Trophoblast cell (in vitro differentiated cells and primary cell): Measurements from ENCODE around the gene FKBP7.
"Not testable (repeated sequence)": the region's sequence is repeated elsewhere in the genome, so short reads cannot be mapped to it uniquely, and the experiment has no call there.

Experiments used
- DNase-seq, 2 donors: peaks; one replicate each; pipeline ENCODE4 v3.0.0-alpha.2; 2016
- H2AFZ ChIP-seq: 2 replicates; pipeline ENCODE4 v1.6.1; 2013; ENCODE audit warnings: low read length, moderate library complexity, mild to moderate bottlenecking; ENCODE audit not compliant: insufficient read depth, poor library complexity
- H2AK5ac ChIP-seq: 2 replicates; pipeline ENCODE4 v1.6.1; 2013; ENCODE audit warnings: mild to moderate bottlenecking, low read length
- H2BK120ac ChIP-seq: 2 replicates; pipeline ENCODE4 v1.6.1; 2013; ENCODE audit warnings: low read length, mild to moderate bottlenecking, moderate library complexity; ENCODE audit not compliant: insufficient read depth, poor library complexity
- H2BK12ac ChIP-seq: 2 replicates; pipeline ENCODE4 v1.6.1; 2013; ENCODE audit warnings: mild to moderate bottlenecking, low read length, moderate library complexity
- H2BK5ac ChIP-seq: 2 replicates; pipeline ENCODE4 v1.6.1; 2013; ENCODE audit warnings: low read length, low read depth, moderate library complexity, mild to moderate bottlenecking; ENCODE audit not compliant: poor library complexity
- H3K14ac ChIP-seq: 2 replicates; pipeline ENCODE4 v1.6.1; 2013; ENCODE audit warnings: mild to moderate bottlenecking, low read length
- H3K18ac ChIP-seq: 2 replicates; pipeline ENCODE4 v1.6.1; 2013; ENCODE audit warnings: mild to moderate bottlenecking, low read length
- H3K23ac ChIP-seq: 2 replicates; pipeline ENCODE4 v1.6.1; 2013; ENCODE audit warnings: low read length
- H3K27ac ChIP-seq: 2 replicates; pipeline ENCODE4 v1.5.1; 2013; ENCODE audit warnings: low read depth, mild to moderate bottlenecking, inconsistent platforms, low read length, moderate library complexity
- H3K27me3 ChIP-seq: 2 replicates; pipeline ENCODE4 v1.6.1; 2013; ENCODE audit warnings: inconsistent platforms, mild to moderate bottlenecking, low read length, moderate library complexity; ENCODE audit not compliant: insufficient read depth
- H3K36me3 ChIP-seq, 2 experiments: 1 replicate in 1 of 2; 2 replicates in 1 of 2; pipeline ENCODE4 v1.6.1; 2013; ENCODE audit warnings: low read length in 2 of 2, mild to moderate bottlenecking in 2 of 2, moderate library complexity in 1 of 2; ENCODE audit not compliant: insufficient read depth in 2 of 2, control insufficient read depth in 1 of 2
- H3K4ac ChIP-seq: 2 replicates; pipeline ENCODE4 v1.6.1; 2013; ENCODE audit warnings: low read depth, mild to moderate bottlenecking, low read length, moderate library complexity
- H3K4me1 ChIP-seq, 2 experiments: 1 replicate in 1 of 2; 2 replicates in 1 of 2; pipeline ENCODE4 v1.6.1; 2013; ENCODE audit warnings: low read length in 2 of 2, mild to moderate bottlenecking in 2 of 2, moderate library complexity in 1 of 2; ENCODE audit not compliant: insufficient read depth in 2 of 2, control insufficient read depth in 1 of 2
- H3K4me2 ChIP-seq: 2 replicates; pipeline ENCODE4 v1.6.1; 2013; ENCODE audit warnings: inconsistent platforms, mild to moderate bottlenecking, low read length, moderate library complexity
- H3K4me3 ChIP-seq: 2 replicates; pipeline ENCODE4 v1.5.1; 2013; ENCODE audit warnings: mild to moderate bottlenecking, low read depth, low read length, inconsistent platforms
- H3K79me1 ChIP-seq: one replicate; pipeline ENCODE4 v1.6.1; 2013; ENCODE audit warnings: low read length
- H3K79me2 ChIP-seq: 2 replicates; pipeline ENCODE4 v1.6.1; 2013; ENCODE audit warnings: low read length, mild to moderate bottlenecking; ENCODE audit not compliant: control insufficient read depth, insufficient read depth, poor library complexity
- H3K9ac ChIP-seq: 2 replicates; pipeline ENCODE4 v1.6.1; 2013; ENCODE audit warnings: mild to moderate bottlenecking, low read length
- H3K9me3 ChIP-seq: 2 replicates; pipeline ENCODE4 v1.6.1; 2013; ENCODE audit warnings: low read depth, mild to moderate bottlenecking, control low read depth, inconsistent platforms, low read length; ENCODE audit not compliant: insufficient read depth
- H4K12ac ChIP-seq: 2 replicates; pipeline ENCODE4 v1.6.1; 2013; ENCODE audit warnings: low read depth, mild to moderate bottlenecking, low read length, moderate library complexity
- H4K8ac ChIP-seq: 2 replicates; pipeline ENCODE4 v1.6.1; 2013; ENCODE audit warnings: low read depth, mild to moderate bottlenecking, low read length, moderate library complexity
- H4K91ac ChIP-seq: one replicate; pipeline ENCODE4 v1.6.1; 2013; ENCODE audit warnings: low read depth, mild to moderate bottlenecking, low read length, moderate library complexity
- WGBS: extraction: QIAGEN DNeasy Blood & Tissue Kit; methylation state at CpG from one replicate; pipeline ENCODE4 v1.1.7; 2013; ENCODE audit warnings: missing lambda C conversion rate; ENCODE audit not compliant: insufficient read length, insufficient coverage; ENCODE audit errors: extremely low coverage; 5-methylcytosine and 5-hydroxymethylcytosine counted together

FKBP7 gene

GRCh38 chr2:178473931-178474330 lies 4.5 kb downstream of the FKBP7 start:
- no CpG with 5 or more reads among the region's 4 CpGs for WGBS
- H3K9me3 ChIP-seq: no peaks in the 10 kb centered on the region
- H3K4ac ChIP-seq: no peak overlapping the region
- no peaks in the 10 kb centered on the region for H3K79me2 ChIP-seq
- no peaks in the 10 kb centered on the region for H3K27me3 ChIP-seq
- no peak overlapping the region for H3K23ac ChIP-seq
- H2BK5ac ChIP-seq: no peak overlapping the region
- no peak overlapping the region for H3K4me3 ChIP-seq
- H2BK120ac ChIP-seq: no peak overlapping the region
- H3K9ac ChIP-seq: no peak overlapping the region
- no peak overlapping the region for H3K18ac ChIP-seq
- H4K8ac ChIP-seq: no peak overlapping the region
- H2AFZ ChIP-seq: no peak overlapping the region
- no peaks in the 10 kb centered on the region for H3K36me3 ChIP-seq
- H4K12ac ChIP-seq: no peak overlapping the region
- no peaks in the 10 kb centered on the region for H3K4me1 ChIP-seq
- no peak overlapping the region for H3K27ac ChIP-seq
- no peaks in the 10 kb centered on the region for H3K79me1 ChIP-seq
- no peak overlapping the region for H2BK12ac ChIP-seq
- H3K14ac ChIP-seq: no peak overlapping the region
- no peak overlapping the region for H3K4me2 ChIP-seq
- no peak overlapping the region for H2AK5ac ChIP-seq
- DNase-seq: no peak
- no peak overlapping the region for H4K91ac ChIP-seq

- Histone ChIP-seq H4K12ac (no peak overlapping the region), H3K9me3 (no peaks in the 10 kb centered on the region), H3K9ac (no peak overlapping the region), H3K23ac (no peak overlapping the region), H3K4ac (no peak overlapping the region), H2AFZ (no peak overlapping the region), H4K8ac (no peak overlapping the region), H3K18ac (no peak overlapping the region), H3K4me1 (no peaks in the 10 kb centered on the region), H3K14ac (no peak overlapping the region), H3K4me3 (no peak overlapping the region), H2AK5ac (no peak overlapping the region), H3K4me2 (no peak overlapping the region), H2BK12ac (no peak overlapping the region), H4K91ac (no peak overlapping the region), H3K27ac (no peak overlapping the region), H2BK5ac (no peak overlapping the region), H3K36me3 (no peaks in the 10 kb centered on the region), H3K79me2 (no peaks in the 10 kb centered on the region), H2BK120ac (no peak overlapping the region), H3K79me1 (no peaks in the 10 kb centered on the region), H3K27me3 (no peaks in the 10 kb centered on the region)
- no peak for DNase-seq
- WGBS: no CpG with 5 or more reads among the region's 2 CpGs
Measured at GRCh38 chr2:178473373-178473772, 5.0 kb downstream of the FKBP7 start.

- not testable (repeated sequence) for H3K4ac ChIP-seq, H3K4me1 ChIP-seq, H2BK5ac ChIP-seq, H4K8ac ChIP-seq, H3K79me2 ChIP-seq, H3K9me3 ChIP-seq, H3K4me2 ChIP-seq, H2AK5ac ChIP-seq, H2BK12ac ChIP-seq, H3K4me3 ChIP-seq, H3K14ac ChIP-seq, H4K91ac ChIP-seq, H3K27ac ChIP-seq, H2AFZ ChIP-seq, H3K23ac ChIP-seq, H4K12ac ChIP-seq, H3K9ac ChIP-seq, H3K79me1 ChIP-seq, H3K27me3 ChIP-seq, DNase-seq, H2BK120ac ChIP-seq, H3K36me3 ChIP-seq, H3K18ac ChIP-seq
- WGBS: no CpG with 5 or more reads among the region's 5 CpGs
Measured at GRCh38 chr2:178471313-178471712, 7.1 kb downstream of the FKBP7 start.

DNA sequence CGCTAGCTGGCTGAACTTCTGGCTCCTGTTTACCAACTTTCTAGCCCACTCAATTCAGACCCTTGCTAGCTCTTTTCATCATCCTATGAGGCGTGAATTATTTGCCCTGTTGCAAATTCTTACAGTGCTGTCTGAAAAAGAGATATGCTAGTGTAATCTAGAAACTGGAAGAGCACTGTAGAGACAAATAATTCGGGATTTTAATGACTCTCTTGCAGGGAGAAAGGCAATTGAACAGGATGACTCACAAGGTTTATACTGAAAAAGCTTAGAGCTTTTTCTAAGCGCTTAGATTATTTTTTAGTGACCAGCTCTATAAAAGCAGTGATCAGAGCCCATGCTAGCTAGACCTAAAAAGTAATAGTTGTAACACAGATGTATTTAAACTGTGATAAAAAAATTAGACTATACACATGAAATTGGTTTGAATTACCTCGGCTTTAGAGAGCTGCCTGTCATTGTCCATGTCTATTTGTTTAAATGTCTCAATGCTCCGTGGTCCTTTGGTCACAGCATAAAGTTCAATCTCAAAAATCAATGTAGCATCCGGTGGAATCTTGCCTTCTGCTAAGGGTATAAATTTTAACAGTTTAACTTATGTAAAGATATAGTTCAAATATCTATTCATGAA lies 9.1 kb downstream of the FKBP7 start:
- Histone ChIP-seq H2BK12ac (no peak overlapping the region), H3K9me3 (no peaks in the 10 kb centered on the region), H4K91ac (no peak overlapping the region), H3K9ac (no peak overlapping the region), H3K27ac (no peak overlapping the region), H3K27me3 (no peaks in the 10 kb centered on the region), H3K79me1 (no peaks in the 10 kb centered on the region), H4K8ac (no peak overlapping the region), H3K4me3 (no peak overlapping the region), H3K4me1 (no peaks in the 10 kb centered on the region), H3K79me2 (no peaks in the 10 kb centered on the region), H4K12ac (no peak overlapping the region), H3K14ac (no peak overlapping the region), H3K36me3 (peaks cover 0 to under 1% of the 10 kb centered on the region in 2 experiments), H3K4ac (no peak overlapping the region), H2BK120ac (no peak overlapping the region), H2AK5ac (no peak overlapping the region), H2AFZ (no peak overlapping the region), H2BK5ac (no peak overlapping the region), H3K4me2 (no peak overlapping the region), H3K18ac (no peak overlapping the region), H3K23ac (no peak overlapping the region)
- WGBS: no CpG with 5 or more reads among the region's 7 CpGs
- DNase-seq: no peak
